ENCODE data around the gene NGLY1. TPM values are rescaled to one million over a fixed set of nuclear protein-coding genes. Genes with fewer than 3 reads are reported as not detected.

The NGLY1 gene
- total and polyA plus RNA-seq, 9 of the 15 experiments (the other 6 are each of a cell fraction or from before 2014, with no cell fraction given) = 52.2 to 124 (median 87.6) TPM

- no peak for FAIRE-seq
- Histone ChIP-seq H3K4me2 (ENCODE audit: insufficient read depth, low read length) (peak overlapping the region; percentile 95), H3K36me3 (ENCODE audit: control insufficient read depth, insufficient read depth, low read length) (peaks cover 18% of the 10 kb centered on the region), H4K20me1 (replicated peaks; ENCODE audit: control insufficient read depth, insufficient read depth, low read length) (no peaks in the 10 kb centered on the region), H3K27me3 (ENCODE audit: control insufficient read depth in 2 of 2, insufficient read depth in 2 of 2, low read length in 2 of 2) (no peaks in the 10 kb centered on the region), H3K9ac (ENCODE audit: insufficient read depth in 1 of 2, low read depth in 2 of 2, low read length in 2 of 2) (peak overlapping the region in 1 of 2 experiments; percentile 91; a peak in 2 of 4 replicates), H3K79me2 (ENCODE audit: control insufficient read depth, insufficient read depth, low read length) (peaks cover 77% of the 10 kb centered on the region), H2AFZ (ENCODE audit: low read depth, low read length) (peak overlapping the region; percentile 94), H3K4me1 (replicated peaks in 1 of 2; ENCODE audit: control insufficient read depth in 2 of 2, insufficient read depth in 2 of 2, low read length in 2 of 2) (peaks cover 4 to 38% of the 10 kb centered on the region in 2 experiments; a peak in 4 of 5 replicates), H3K9me1 (ENCODE audit: control insufficient read depth, insufficient read depth, low read length) (no peaks in the 10 kb centered on the region), H3K27ac (ENCODE audit: extremely low read depth, low read depth, low read length) (peak overlapping the region; percentile 90), H3K9me3 (replicated peaks; ENCODE audit: control insufficient read depth, insufficient read depth, low read depth, low read length) (no peaks in the 10 kb centered on the region), H3K4me3 (peak overlapping the region; percentile 54; the same call in 1 of the 2 replicates)
- TF ChIP-seq HNRNPL (IDR thresholded peaks at IDR 0.05; ENCODE audit: low read depth, low read length) = no peak
- TF ChIP-seq KAT2B (IDR thresholded peaks at IDR 0.05; ENCODE audit: low read depth, low read length) = no peak
- TF ChIP-seq, protein P1, sequence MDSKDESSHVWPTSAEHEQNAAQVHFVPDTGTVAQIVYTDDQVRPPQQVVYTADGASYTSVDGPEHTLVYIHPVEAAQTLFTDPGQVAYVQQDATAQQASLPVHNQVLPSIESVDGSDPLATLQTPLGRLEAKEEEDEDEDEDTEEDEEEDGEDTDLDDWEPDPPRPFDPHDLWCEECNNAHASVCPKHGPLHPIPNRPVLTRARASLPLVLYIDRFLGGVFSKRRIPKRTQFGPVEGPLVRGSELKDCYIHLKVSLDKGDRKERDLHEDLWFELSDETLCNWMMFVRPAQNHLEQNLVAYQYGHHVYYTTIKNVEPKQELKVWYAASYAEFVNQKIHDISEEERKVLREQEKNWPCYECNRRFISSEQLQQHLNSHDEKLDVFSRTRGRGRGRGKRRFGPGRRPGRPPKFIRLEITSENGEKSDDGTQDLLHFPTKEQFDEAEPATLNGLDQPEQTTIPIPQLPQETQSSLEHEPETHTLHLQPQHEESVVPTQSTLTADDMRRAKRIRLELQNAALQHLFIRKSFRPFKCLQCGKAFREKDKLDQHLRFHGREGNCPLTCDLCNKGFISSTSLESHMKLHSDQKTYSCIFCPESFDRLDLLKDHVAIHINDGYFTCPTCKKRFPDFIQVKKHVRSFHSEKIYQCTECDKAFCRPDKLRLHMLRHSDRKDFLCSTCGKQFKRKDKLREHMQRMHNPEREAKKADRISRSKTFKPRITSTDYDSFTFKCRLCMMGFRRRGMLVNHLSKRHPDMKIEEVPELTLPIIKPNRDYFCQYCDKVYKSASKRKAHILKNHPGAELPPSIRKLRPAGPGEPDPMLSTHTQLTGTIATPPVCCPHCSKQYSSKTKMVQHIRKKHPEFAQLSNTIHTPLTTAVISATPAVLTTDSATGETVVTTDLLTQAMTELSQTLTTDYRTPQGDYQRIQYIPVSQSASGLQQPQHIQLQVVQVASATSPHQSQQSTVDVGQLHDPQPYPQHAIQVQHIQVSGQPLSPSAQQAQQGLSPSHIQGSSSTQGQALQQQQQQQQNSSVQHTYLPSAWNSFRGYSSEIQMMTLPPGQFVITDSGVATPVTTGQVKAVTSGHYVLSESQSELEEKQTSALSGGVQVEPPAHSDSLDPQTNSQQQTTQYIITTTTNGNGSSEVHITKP (IDR thresholded peaks at IDR 0.05; ENCODE audit: partially characterized antibody) = peak; percentile 48
- no peak for TF ChIP-seq POLR2AphosphoS2 (IDR thresholded peaks at IDR 0.05; ENCODE audit: low read length)
- no peak for TF ChIP-seq L3MBTL2 (IDR thresholded peaks at IDR 0.05)
- TF ChIP-seq, protein P2, sequence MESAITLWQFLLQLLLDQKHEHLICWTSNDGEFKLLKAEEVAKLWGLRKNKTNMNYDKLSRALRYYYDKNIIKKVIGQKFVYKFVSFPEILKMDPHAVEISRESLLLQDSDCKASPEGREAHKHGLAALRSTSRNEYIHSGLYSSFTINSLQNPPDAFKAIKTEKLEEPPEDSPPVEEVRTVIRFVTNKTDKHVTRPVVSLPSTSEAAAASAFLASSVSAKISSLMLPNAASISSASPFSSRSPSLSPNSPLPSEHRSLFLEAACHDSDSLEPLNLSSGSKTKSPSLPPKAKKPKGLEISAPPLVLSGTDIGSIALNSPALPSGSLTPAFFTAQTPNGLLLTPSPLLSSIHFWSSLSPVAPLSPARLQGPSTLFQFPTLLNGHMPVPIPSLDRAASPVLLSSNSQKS (CRISPR knock-in tag; IDR thresholded peaks at IDR 0.05) = no peak
- TF ChIP-seq ZNF583 (CRISPR knock-in tag; IDR thresholded peaks at IDR 0.05) = no peak
- TF ChIP-seq NR2C2 (CRISPR knock-in tag; IDR thresholded peaks at IDR 0.05) = no peak
- TF ChIP-seq NR2C2 (tag; IDR thresholded peaks at IDR 0.05) = no peak
- intact Hi-C loops (cut with micrococcal nuclease) = loop anchor here (2.0 kb wide), 2 partner anchors 123 to 139 kb away; partner anchors contain the start of gene TOP2B
- no peak for ATAC-seq
- in situ Hi-C loops (cut with MboI) = no loop called here
- no TSS peak for BruUV-seq (replicated peaks)
- peak in 1 of 4 experiments; percentile 23 for DNase-seq (ENCODE audit: extremely low read depth in 1 of 4, low spot score in 3 of 4)
- 43% methylated on average over 3 of the region's 3 CpGs for WGBS (ENCODE audit: insufficient coverage, low coverage, missing lambda C conversion rate)
- CTCF ChIA-PET (ENCODE audit: low intra/inter-chr PET ratio) = no interaction called here
- POLR2A ChIA-PET = interaction anchor here (0.8 kb wide), 1 partner anchor 1870 kb away, joined by 3 read pairs; no protein-coding TSS in a partner anchor
Measured at GRCh38 chr3:25787689-25788088, 4.4 kb upstream of the NGLY1 start.
